Activated CD4-positive, CD25-positive, alpha-beta regulatory T cell treated with anti-CD3 and anti-CD28 coated beads, Interleukin-2, amount 50 U/mL, for 24 hours (primary cell): ENCODE data around the gene SPRR4.
"Not testable (repeated sequence)": the region's sequence is repeated elsewhere in the genome, so short reads cannot be mapped to it uniquely, and the experiment has no call there.

Experiments used
- ATAC-seq, 2 donors: fragments of 150-1000 bp; cut with Tn5 transposase; one replicate each; pipeline ENCODE4 v1.10.0; 2021; ENCODE audit warnings: mild to moderate bottlenecking in 1 of 2, moderate library complexity in 1 of 2

The SPRR4 gene

DNA sequence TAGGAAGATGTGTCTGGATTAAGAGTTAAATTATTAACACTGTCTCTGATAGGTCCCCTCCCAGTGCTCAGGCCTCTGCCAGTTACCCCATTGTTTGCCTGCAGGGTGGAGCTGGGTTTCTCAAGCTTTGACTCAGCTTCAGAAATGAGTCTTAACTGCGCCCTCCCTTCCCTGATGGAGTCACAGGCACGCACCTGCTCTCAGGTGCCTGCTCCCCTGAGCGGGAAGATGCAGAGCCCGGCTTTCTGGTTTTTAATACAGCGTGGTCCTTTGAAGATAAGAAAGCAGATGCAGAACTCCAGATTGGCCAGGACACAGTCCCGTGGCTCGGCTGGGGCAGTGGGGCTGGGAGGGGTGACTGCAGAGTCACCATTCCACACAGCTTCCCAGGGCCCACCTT lies 3.2 kb upstream of the SPRR4 start:
- ATAC-seq = peak in 1 of 2 donors; percentile 35

GRCh38 chr1:152968248-152968647 lies 2.2 kb upstream of the SPRR4 start:
- ATAC-seq = no peak

GRCh38 chr1:152969036-152969435 lies 1.4 kb upstream of the SPRR4 start:
- ATAC-seq = no peak

GRCh38 chr1:152972196-152972886 lies 1.9 kb downstream of the SPRR4 start:
- no peak for ATAC-seq

DNA sequence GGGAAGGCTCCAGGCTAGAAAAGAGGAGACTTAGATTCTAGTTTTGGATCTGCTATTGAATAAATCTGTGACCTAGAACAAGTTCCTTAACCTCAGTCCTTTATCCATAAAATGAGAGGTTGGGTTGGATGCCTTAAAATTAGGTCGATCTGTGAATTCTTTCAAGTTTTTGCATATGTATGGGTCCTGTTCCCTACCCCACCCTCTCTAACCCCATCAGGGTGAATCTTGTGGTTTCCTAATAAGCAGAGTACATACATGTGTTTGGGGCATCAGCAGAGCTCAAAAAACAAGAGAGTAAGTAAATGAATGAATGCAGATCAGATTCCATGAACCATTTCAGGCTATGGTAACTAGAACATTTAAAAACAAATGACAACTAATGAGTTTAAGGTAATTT lies 6.2 kb downstream of the SPRR4 start:
- ATAC-seq = no peak

DNA sequence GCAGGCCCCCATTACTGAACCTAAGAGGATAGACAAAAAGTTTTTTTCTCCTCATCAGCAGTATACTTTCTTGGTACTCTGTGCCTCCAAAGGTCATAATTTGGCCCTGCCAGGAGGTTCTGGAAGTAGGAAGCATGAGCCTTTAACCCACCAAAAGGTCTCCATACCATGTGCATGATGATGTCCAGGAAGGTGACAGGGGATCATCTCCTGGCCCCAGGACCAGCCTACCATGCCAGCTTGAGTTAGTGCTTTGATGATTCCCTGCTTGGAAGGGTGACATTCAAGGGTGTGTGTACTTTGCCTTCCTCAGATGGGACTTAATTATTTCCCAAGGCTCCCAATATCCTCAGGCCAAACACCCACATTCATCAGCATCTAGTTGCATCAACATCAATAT lies 7.2 kb downstream of the SPRR4 start:
- no peak for ATAC-seq

- no peak for ATAC-seq
These were observed 10.2 kb downstream of the SPRR4 start for GRCh38 chr1:152980676-152981075.

DNA sequence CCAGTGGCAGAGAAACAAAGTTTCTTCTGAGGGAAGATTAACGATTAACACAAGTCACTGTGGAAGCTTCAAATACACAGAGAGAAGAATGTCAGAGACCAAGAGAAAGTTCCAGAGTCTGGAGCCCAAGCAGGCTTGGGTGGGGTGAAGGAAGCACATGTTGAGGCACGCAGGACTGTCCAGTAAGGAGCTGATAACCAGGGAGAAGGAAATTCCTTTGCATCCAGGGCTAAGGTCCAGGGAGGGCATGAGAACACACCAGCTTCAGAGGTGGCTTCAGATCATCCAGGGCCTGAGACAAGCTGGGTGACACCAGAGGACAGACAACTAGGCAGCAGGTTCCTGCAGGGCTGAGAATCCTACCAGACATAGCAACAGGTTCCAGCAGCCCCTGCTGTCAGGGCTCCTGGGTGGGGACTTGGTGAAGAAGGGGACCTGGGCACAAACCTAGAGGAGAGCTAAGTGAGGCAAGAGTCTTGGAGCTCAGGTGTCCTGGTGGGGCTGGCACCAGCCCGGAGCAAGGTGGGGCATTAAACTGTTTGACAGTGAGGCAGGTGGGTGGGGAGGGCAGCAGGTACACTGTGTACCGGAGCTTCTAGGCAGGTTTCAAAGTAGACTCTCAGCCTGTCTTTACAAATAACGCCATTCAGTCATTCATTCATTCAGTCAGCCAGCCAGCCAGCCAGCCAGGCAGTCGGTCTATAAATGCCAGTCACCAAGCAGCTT lies 10.9 kb downstream of the SPRR4 start:
- no peak for ATAC-seq

GRCh38 chr1:152982076-152982475 lies 11.6 kb downstream of the SPRR4 start:
- ATAC-seq = no peak

GRCh38 chr1:152983234-152983633 lies 12.8 kb downstream of the SPRR4 start:
- ATAC-seq = no peak

- ATAC-seq = no peak
These were observed 13.3 kb downstream of the SPRR4 start, which contains the start of gene SPRR1A for GRCh38 chr1:152983743-152984142. TSS of gene SPRR1A (plus strand) at chr1:152984081. CDS start at chr1:152985231, 1,150 bp downstream.

DNA sequence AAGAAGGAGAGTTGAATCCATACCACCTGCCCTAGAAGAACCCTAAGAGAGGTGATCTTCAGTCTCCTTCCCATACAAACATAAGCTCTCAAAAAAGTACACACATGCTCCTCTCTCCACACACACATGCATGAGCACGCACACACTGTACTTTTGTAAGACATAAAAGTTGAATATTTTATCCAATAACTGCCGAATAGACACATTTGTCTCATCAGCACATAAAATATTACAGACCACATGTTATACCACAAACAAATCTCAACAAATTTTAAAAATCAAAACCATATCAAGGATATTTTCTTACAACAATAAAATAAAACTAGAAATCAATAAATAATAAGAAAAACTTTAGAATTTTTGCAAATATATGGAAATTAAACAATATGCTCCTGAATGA lies 16.1 kb downstream of the SPRR4 start:
- no peak for ATAC-seq

DNA sequence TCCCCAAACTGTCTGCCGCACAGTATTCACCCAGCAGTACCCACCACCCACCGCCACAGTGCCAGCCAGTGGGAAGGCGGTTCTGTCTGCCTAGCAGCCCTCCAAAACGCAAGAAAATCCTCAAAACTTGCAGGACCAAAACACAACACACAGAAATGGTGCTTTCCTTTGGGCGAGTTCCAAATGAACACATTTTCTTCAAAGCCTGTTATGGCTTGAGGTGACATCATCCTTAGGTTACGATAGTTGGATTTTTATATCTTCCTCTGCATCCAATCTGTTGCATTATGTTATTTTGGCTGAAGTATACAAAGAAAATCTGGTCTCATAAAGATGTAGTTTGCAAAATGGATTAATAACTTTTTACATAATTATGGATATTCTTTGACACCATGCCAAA lies 22.7 kb downstream of the SPRR4 start:
- no peak for ATAC-seq

GRCh38 chr1:152995842-152996241 lies 25.4 kb downstream of the SPRR4 start:
- ATAC-seq = no peak

- no peak for ATAC-seq
These were observed 26.4 kb downstream of the SPRR4 start for GRCh38 chr1:152996633-152997400.

DNA sequence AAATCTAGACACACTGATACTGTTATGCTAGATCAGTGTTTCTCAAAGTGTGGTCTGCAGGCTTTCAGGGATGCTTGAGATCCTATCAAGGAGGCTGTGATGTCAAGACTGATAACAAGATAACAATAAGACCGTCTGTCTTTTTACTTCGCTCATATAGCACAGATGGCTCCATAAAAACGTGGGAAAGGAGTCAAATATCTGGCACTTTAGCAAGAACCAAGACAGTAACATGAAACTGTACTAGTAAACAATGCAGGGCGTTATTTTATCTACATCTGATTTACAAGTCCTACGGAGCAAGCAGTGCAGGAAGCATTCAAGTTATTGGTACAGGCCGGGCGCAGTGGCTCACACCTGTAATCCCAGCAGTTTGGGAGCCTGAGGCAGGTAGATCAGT lies 27.5 kb downstream of the SPRR4 start:
- no peak for ATAC-seq

DNA sequence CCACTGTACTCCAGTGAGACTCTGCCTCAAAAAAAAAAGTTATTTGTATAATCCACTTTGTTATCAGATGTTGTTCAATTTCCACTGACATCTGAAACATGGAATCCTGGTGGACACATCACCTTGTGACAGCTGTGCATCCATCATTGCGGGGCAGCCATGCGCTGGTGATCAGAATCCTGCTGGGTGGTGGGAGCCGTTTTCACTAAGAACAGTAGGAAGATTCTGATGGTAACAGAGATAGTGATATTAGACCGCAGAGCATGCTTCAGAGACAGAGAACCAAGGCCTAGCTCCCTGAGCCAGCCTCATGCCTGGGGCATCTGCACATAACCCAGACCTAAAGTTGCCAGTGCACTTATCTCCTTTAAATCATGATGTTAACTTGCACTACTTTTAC lies 28.0 kb downstream of the SPRR4 start:
- no peak for ATAC-seq

- ATAC-seq = no peak
These were observed 29.4 kb downstream of the SPRR4 start for GRCh38 chr1:152999818-153000217.

DNA sequence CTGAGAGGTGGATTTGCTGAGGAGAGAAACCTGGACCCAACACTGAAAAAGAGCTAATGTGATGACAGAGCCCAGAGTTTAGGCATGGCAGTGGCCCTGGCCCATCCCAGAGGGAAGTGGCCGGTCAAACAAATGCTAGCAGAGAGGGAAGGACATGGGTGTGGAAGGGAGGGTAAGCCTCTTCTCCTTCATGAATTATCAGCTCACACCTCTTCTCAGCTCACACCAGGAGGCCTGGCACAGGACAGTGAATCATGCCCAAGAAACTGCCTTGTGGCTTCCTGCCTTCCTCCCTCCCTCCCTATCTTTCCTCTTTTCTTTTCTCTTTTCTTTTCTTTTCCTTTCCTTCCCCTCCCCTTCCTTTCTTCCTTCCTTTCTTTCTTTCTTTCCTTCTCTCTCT lies 29.8 kb downstream of the SPRR4 start:
- ATAC-seq = no peak

GRCh38 chr1:153001382-153001781 lies 30.9 kb downstream of the SPRR4 start, which contains the start of gene SPRR3:
TSS of gene SPRR3 (plus strand) at chr1:153001749. CDS start at chr1:153003021, 1,272 bp downstream.
- ATAC-seq = no peak

DNA sequence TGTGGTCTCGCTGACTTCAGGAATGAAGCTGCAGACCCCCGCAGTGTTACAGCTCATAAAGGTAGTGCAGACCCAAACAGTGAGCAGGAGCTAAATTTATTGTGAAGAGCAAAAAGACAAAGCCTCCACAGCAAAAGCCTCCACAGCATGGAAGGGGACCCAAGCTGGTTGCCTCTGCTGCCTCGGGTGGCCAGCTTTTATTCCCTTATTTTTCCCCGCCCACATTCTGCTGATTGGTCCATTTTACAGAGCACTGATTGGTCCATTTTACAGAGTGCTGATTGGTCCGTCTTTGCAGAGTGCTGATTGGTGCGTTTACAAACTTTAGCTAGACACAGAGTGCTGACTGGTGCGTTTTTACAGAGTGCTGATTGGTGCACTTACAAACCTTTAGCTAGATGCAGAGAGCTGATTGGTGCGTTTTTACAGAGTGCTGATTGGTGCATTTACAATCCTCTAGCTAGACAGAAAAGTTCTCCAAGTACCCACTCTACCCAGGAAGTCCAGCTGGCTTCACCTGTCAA lies 40.8 kb downstream of the SPRR4 start:
- not testable (repeated sequence) for ATAC-seq

DNA sequence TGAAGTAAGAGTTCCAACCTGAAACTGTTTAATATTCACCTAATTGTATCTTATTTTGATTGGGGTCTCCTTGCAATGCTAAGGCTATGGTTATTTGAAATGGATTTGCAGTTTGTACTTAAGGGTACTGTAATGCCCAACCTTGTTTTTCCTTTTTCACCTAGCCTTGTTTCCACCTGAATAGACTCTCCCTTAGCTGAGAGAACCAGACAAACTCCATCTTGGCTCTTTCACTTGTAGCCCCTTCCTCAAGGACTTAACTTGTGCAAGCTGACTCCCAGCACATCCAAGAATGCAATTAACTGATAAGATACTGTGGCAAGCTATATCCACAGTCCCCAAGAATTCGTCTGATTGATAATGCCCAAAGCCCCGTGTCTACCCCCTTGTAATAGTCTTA lies 51.4 kb downstream of the SPRR4 start:
- ATAC-seq = not testable (repeated sequence)
